Measurements from ENCODE around the gene TMEM192. TPM values are rescaled to one million over a fixed set of nuclear protein-coding genes. Genes with fewer than 3 reads are reported as not detected.

TMEM192 gene
- total and polyA plus RNA-seq, 2 experiments from 2014 or later, result 6.9 to 10.8 TPM

GRCh38 chr4:165031436-165032211 lies 81.0 kb downstream of the TMEM192 start, which contains the start of gene TRIM60:
Gene TRIM60 (plus strand): TSS chr4:165031999. CDS start chr4:165040073, 8,074 bp downstream.
- Histone ChIP-seq H3K4me1 (ENCODE audit: insufficient read depth) (no peaks in the 10 kb centered on the region), H2AFZ (no peak within 1 kb of the TSS), H3K27me3 (ENCODE audit: insufficient read depth) (no peaks in the 10 kb centered on the region), H3K9me2 (ENCODE audit: insufficient read depth) (no peaks in the 10 kb centered on the region), H3K27ac (ENCODE audit: low read depth) (no peak within 1 kb of the TSS), H3K36me3 (ENCODE audit: insufficient read depth) (no peaks in the 10 kb centered on the region), H3K4me2 (no peak within 1 kb of the TSS), H4K20me1 (replicated peaks; ENCODE audit: insufficient read depth) (no peaks in the 10 kb centered on the region), H3K4me3 (no peak within 1 kb of the TSS), H3K79me2 (replicated peaks; ENCODE audit: insufficient read depth) (no peaks in the 10 kb centered on the region), H3F3A (replicated peaks; ENCODE audit: low read depth) (no peaks in the 10 kb centered on the region)
- no peak for TF ChIP-seq REST (IDR thresholded peaks at IDR 0.05; ENCODE audit: unreplicated experiment)
- no peak for TF ChIP-seq ETS1 (IDR thresholded peaks at IDR 0.05)
- Mint-ChIP-seq H3K4me1 (no peaks in the 10 kb centered on the region), H3K36me3 (ENCODE audit: low read depth) (no peaks in the 10 kb centered on the region), H3K27ac (no peak within 1 kb of the TSS), H3K4me3 (no peak within 1 kb of the TSS), H3K9me3 (no peaks in the 10 kb centered on the region), H3K27me3 (ENCODE audit: insufficient read depth, low read depth, poor library complexity) (peaks cover 2% of the 10 kb centered on the region)
- DNase-seq (ENCODE audit: low spot score) (peak; percentile 18), ATAC-seq (no peak; the same call in 2 of the 3 replicates)

GRCh38 chr4:165027762-165028402 lies 84.8 kb downstream of the TMEM192 start:
- peaks cover 2% of the 10 kb centered on the region for H3K27me3 Mint-ChIP-seq (ENCODE audit: insufficient read depth, low read depth, poor library complexity)
- TF ChIP-seq CTCF (conservative IDR thresholded peaks at IDR 0.05; ENCODE audit: low read depth in 2 of 2) (no peak), ETS1 (IDR thresholded peaks at IDR 0.05) (no peak), JUNB (IDR thresholded peaks at IDR 0.05; ENCODE audit: unreplicated experiment) (no peak), NANOG (IDR thresholded peaks at IDR 0.05; ENCODE audit: borderline replicate concordance) (no peak), ZNF331 (CRISPR knock-in tag; IDR thresholded peaks at IDR 0.05; ENCODE audit: low read depth) (no peak), POLR2AphosphoS5 (IDR thresholded peaks at IDR 0.05; ENCODE audit: low read depth) (no peak), ZNF114 (CRISPR knock-in tag; IDR thresholded peaks at IDR 0.05) (no peak), STAT1 (IDR thresholded peaks at IDR 0.05; ENCODE audit: unreplicated experiment) (no peak), REST (IDR thresholded peaks at IDR 0.05; ENCODE audit: unreplicated experiment) (no peak), EZH2phosphoT487 (IDR thresholded peaks at IDR 0.05; ENCODE audit: unreplicated experiment) (no peak), CREB1 (CRISPR knock-in tag; IDR thresholded peaks at IDR 0.05; ENCODE audit: low read depth) (no peak)

More at GRCh38 chr4:165027762-165028402, 84.8 kb downstream of the TMEM192 start:
- H3K36me3 Mint-ChIP-seq (ENCODE audit: low read depth), result no peaks in the 10 kb centered on the region
- no peaks in the 10 kb centered on the region for H3K4me1 ChIP-seq (ENCODE audit: insufficient read depth)
- H3K36me3 ChIP-seq (ENCODE audit: insufficient read depth), result no peaks in the 10 kb centered on the region
- no peak overlapping the region for H3K27ac Mint-ChIP-seq
- H3F3A ChIP-seq (replicated peaks; ENCODE audit: low read depth), result no peaks in the 10 kb centered on the region
- H3K27me3 ChIP-seq (ENCODE audit: insufficient read depth), result no peaks in the 10 kb centered on the region
- H3K4me3 Mint-ChIP-seq, result no peak overlapping the region
- no peaks in the 10 kb centered on the region for H3K4me1 Mint-ChIP-seq
- no peak for ATAC-seq
- no peak for DNase-seq (ENCODE audit: low spot score)
- no peaks in the 10 kb centered on the region for H3K79me2 ChIP-seq (replicated peaks; ENCODE audit: insufficient read depth)
- no peaks in the 10 kb centered on the region; the same call in 1 of the 2 replicates for H3K9me2 ChIP-seq (ENCODE audit: insufficient read depth)
- H3K27ac ChIP-seq (ENCODE audit: low read depth), result no peak overlapping the region
- H4K20me1 ChIP-seq (replicated peaks; ENCODE audit: insufficient read depth), result no peaks in the 10 kb centered on the region
- H2AFZ ChIP-seq, result peak overlapping the region; percentile 63; the same call in 1 of the 2 replicates
- H3K4me2 ChIP-seq, result no peak overlapping the region
- no peak overlapping the region for H3K4me3 ChIP-seq
- H3K9me3 Mint-ChIP-seq, result no peaks in the 10 kb centered on the region; the same call in 2 of the 3 replicates

Measured in GM23338 (cell line).